Sigmoid colon (tissue), 7 donors: ENCODE data around the gene COMMD7. TPM values are rescaled to one million over a fixed set of nuclear protein-coding genes. Genes with fewer than 3 reads are reported as not detected.

ENCODE experiments used
- DNase-seq: peaks from one replicate; pipeline ENCODE4 v3.0.0-alpha.2; 2019
- H3K27ac ChIP-seq, 4 donors: fragments of 200-600 bp; sonication (generic); one replicate each; pipeline ENCODE4 v1.5.1; 2016 to 2019; ENCODE audit warnings: mild to moderate bottlenecking in 1 of 4
- H3K27me3 ChIP-seq, 3 donors: fragments of 200-600 bp; sonication (generic); one replicate each; pipeline ENCODE4 v1.5.1; 2019; ENCODE audit warnings: mild to moderate bottlenecking in 1 of 3
- H3K36me3 ChIP-seq, 4 donors: fragments of 200-600 bp; sonication (generic); one replicate each; pipeline ENCODE4 v1.5.1; 2016 to 2019
- H3K4me1 ChIP-seq, 4 donors: fragments of 200-600 bp; sonication (generic); one replicate each; pipeline ENCODE4 v1.5.1; 2017 to 2019
- H3K4me3 ChIP-seq, 4 donors: fragments of 200-600 bp; sonication (generic); one replicate each; pipeline ENCODE4 v1.5.1; 2017 to 2019; ENCODE audit warnings: mild to moderate bottlenecking in 2 of 4, moderate library complexity in 1 of 4
- H3K9me3 ChIP-seq, 4 donors: fragments of 200-600 bp in 3 of 4; sonication (generic) in 3 of 4; one replicate each; pipeline versions ENCODE4 v1.5.1 to v1.6.1; 2013 to 2019
- CTCF ChIP-seq, 4 experiments: fragments of 450-650 bp in 3 of 4; fragments of 200-600 bp in 1 of 4; IDR thresholded peaks; one replicate each; pipeline ENCODE4 v1.5.1; 2016 to 2019; ENCODE audit warnings: antibody characterized with exemption in 4 of 4, mild to moderate bottlenecking in 3 of 4, moderate library complexity in 2 of 4
- EP300 ChIP-seq, 4 donors: sonication (generic); formaldehyde crosslinking; IDR thresholded peaks; one replicate each; pipeline ENCODE4 v1.6.1; 2017; ENCODE audit warnings: antibody characterized with exemption in 4 of 4
- POLR2A ChIP-seq, 2 donors: fragments of 450-650 bp; IDR thresholded peaks; one replicate each; pipeline ENCODE4 v1.6.1; 2016; ENCODE audit warnings: antibody characterized with exemption in 2 of 2, mild to moderate bottlenecking in 2 of 2, moderate library complexity in 2 of 2
- POLR2AphosphoS5 ChIP-seq, 4 donors: sonication (generic); formaldehyde crosslinking; IDR thresholded peaks; one replicate each; pipeline ENCODE4 v1.6.1; 2017; ENCODE audit warnings: antibody characterized with exemption in 4 of 4
- WGBS, 2 donors: extraction: QIAGEN DNeasy Blood & Tissue Kit; methylation state at CpG; one replicate each; pipeline ENCODE4 v1.1.7; 2013; 5-methylcytosine and 5-hydroxymethylcytosine counted together
- intact Hi-C: fragments of 100-400 bp; cut with DNase I; formaldehyde crosslinking; loops from one replicate; pipeline ENCODE4 v1.15.1; 2023
- polyA plus RNA-seq, 3 donors: library from polyadenylated mRNA; stranded (reverse); fragments of 200-250 nt; gene quantifications; one replicate each; pipeline ENCODE4 v1.2.3, GENCODE V29; 2013
- total RNA-seq, 4 donors: library from RNA; depleted of rRNA; stranded (reverse); fragments of >200 nt; gene quantifications; one replicate each; pipeline ENCODE4 v1.1.0, GENCODE V29; 2016
- donor health status: healthy with polysubstance abuse.
- donor health status: Bipolar disorder and iron deficiency.
- donor health status: healthy.

The COMMD7 gene
- total RNA-seq, result 10 to 100 TPM; 26.3 to 45.1 (median 35.2) TPM
- polyA plus RNA-seq, result 10 to 100 TPM; 45.6 to 68.0 (median 46.8) TPM

- H3K27me3 ChIP-seq, result no peaks in the 10 kb centered on the region
- peak within 1 kb of the TSS; percentile 80 to 88 (median 88) for H3K27ac ChIP-seq
- TF ChIP-seq POLR2AphosphoS5 (IDR thresholded peaks at IDR 0.05) (peak in 2 of 4 donors; percentile 13 to 39), CTCF (IDR thresholded peaks at IDR 0.05) (no peak)
- intact Hi-C loops, result no loop called here
- H3K9me3 ChIP-seq, result no peaks in the 10 kb centered on the region
- H3K4me3 ChIP-seq, result peak within 1 kb of the TSS; percentile 64 to 83 (median 78)
- no peaks in the 10 kb centered on the region for H3K36me3 ChIP-seq
- DNase-seq, result peak; percentile 80
- H3K4me1 ChIP-seq, result peaks cover 0 to 17% (median 15%) of the 10 kb centered on the region in 4 donors
- WGBS, 2 donors, result 1% methylated on average over 64 of the region's 64 CpGs
These were observed at the start of gene COMMD7 for GRCh38 chr20:32743237-32744112. Gene COMMD7, minus strand, starts transcription at chr20:32743467. Its CDS starts 76 bp downstream, at chr20:32743391.

GRCh38 chr20:32792731-32793458, 49.6 kb upstream of the COMMD7 start:
- Histone ChIP-seq H3K9me3 (no peaks in the 10 kb centered on the region), H3K4me3 (no peak overlapping the region), H3K27ac (no peak overlapping the region), H3K36me3 (no peaks in the 10 kb centered on the region), H3K4me1 (no peaks in the 10 kb centered on the region), H3K27me3 (no peaks in the 10 kb centered on the region)
- no peak for DNase-seq
- TF ChIP-seq CTCF (IDR thresholded peaks at IDR 0.05) (no peak), POLR2AphosphoS5 (IDR thresholded peaks at IDR 0.05) (no peak), POLR2A (IDR thresholded peaks at IDR 0.05) (no peak), EP300 (IDR thresholded peaks at IDR 0.05) (no peak)
- intact Hi-C loops, result no loop called here
- 80 to 90% methylated on average over 13 of the region's 13 CpGs for WGBS, 2 donors

- Histone ChIP-seq H3K9me3 (no peaks in the 10 kb centered on the region), H3K27me3 (no peaks in the 10 kb centered on the region), H3K27ac (no peak overlapping the region), H3K4me3 (no peak overlapping the region), H3K36me3 (no peaks in the 10 kb centered on the region), H3K4me1 (no peaks in the 10 kb centered on the region)
- 48 to 86% methylated on average over 3 of the region's 3 CpGs for WGBS, 2 donors
- intact Hi-C loops, result no loop called here
- no peak for DNase-seq
- TF ChIP-seq POLR2A (IDR thresholded peaks at IDR 0.05), result no peak
- no peak for TF ChIP-seq POLR2AphosphoS5 (IDR thresholded peaks at IDR 0.05)
- TF ChIP-seq CTCF (IDR thresholded peaks at IDR 0.05), result no peak
- TF ChIP-seq EP300 (IDR thresholded peaks at IDR 0.05), result no peak
These were observed 49.0 kb upstream of the COMMD7 start for GRCh38 chr20:32792316-32792715.

- DNase-seq, result no peak
- no peaks in the 10 kb centered on the region for H3K9me3 ChIP-seq
- 89 to 93% methylated on average over 3 of the region's 3 CpGs for WGBS, 2 donors
- intact Hi-C loops, result loop anchor here (2.0 kb wide), 1 partner anchor 508 kb away; no protein-coding TSS in a partner anchor
- no peaks in the 10 kb centered on the region for H3K27me3 ChIP-seq
- no peaks in the 10 kb centered on the region for H3K36me3 ChIP-seq
- no peaks in the 10 kb centered on the region for H3K4me1 ChIP-seq
- H3K4me3 ChIP-seq, result no peak overlapping the region
- H3K27ac ChIP-seq, result no peak overlapping the region
- TF ChIP-seq CTCF (IDR thresholded peaks at IDR 0.05) (no peak), POLR2A (IDR thresholded peaks at IDR 0.05) (no peak), POLR2AphosphoS5 (IDR thresholded peaks at IDR 0.05) (no peak), EP300 (IDR thresholded peaks at IDR 0.05) (no peak)
These were observed 47.4 kb upstream of the COMMD7 start for GRCh38 chr20:32790751-32791057.
